ENCODE measurements around the gene ZNF792.

DNA sequence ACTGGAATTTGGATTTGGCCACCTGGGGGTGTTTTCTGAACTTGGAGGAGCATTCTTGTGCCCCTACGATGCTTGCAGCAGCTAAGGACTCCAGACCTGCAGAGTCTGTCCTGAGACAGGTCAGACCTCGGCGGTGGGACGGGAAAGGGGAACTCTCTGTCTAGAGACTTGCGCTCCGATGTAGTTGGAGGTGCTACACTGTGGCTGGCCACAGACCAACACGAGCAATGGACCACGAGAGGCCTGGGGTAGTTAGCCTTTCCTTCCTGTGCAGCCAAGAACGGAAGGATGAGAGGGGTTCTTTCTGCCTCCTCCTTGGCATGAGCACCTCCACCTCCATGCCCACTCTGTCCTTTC, 30.2 kb upstream of the ZNF792 start:
- no peak for TF ChIP-seq RAD21 (IDR thresholded peaks at IDR 0.05; ENCODE audit: low read depth)
- TF ChIP-seq NFIC (IDR thresholded peaks at IDR 0.05), result no peak
- TF ChIP-seq TEAD4 (IDR thresholded peaks at IDR 0.05), result no peak
- no peak for TF ChIP-seq CREB1 (IDR thresholded peaks at IDR 0.05; ENCODE audit: low read depth)
- TF ChIP-seq YY1 (IDR thresholded peaks at IDR 0.05; ENCODE audit: low read depth), result no peak
- TF ChIP-seq EGR1 (IDR thresholded peaks at IDR 0.05), result no peak
- TF ChIP-seq, protein P1, sequence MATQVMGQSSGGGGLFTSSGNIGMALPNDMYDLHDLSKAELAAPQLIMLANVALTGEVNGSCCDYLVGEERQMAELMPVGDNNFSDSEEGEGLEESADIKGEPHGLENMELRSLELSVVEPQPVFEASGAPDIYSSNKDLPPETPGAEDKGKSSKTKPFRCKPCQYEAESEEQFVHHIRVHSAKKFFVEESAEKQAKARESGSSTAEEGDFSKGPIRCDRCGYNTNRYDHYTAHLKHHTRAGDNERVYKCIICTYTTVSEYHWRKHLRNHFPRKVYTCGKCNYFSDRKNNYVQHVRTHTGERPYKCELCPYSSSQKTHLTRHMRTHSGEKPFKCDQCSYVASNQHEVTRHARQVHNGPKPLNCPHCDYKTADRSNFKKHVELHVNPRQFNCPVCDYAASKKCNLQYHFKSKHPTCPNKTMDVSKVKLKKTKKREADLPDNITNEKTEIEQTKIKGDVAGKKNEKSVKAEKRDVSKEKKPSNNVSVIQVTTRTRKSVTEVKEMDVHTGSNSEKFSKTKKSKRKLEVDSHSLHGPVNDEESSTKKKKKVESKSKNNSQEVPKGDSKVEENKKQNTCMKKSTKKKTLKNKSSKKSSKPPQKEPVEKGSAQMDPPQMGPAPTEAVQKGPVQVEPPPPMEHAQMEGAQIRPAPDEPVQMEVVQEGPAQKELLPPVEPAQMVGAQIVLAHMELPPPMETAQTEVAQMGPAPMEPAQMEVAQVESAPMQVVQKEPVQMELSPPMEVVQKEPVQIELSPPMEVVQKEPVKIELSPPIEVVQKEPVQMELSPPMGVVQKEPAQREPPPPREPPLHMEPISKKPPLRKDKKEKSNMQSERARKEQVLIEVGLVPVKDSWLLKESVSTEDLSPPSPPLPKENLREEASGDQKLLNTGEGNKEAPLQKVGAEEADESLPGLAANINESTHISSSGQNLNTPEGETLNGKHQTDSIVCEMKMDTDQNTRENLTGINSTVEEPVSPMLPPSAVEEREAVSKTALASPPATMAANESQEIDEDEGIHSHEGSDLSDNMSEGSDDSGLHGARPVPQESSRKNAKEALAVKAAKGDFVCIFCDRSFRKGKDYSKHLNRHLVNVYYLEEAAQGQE (IDR thresholded peaks at IDR 0.05; ENCODE audit: low read depth), result no peak
- TF ChIP-seq EP300 (IDR thresholded peaks at IDR 0.05; ENCODE audit: borderline replicate concordance), result no peak
- no peak for TF ChIP-seq ZBTB7A (IDR thresholded peaks at IDR 0.05; ENCODE audit: low read depth)
- no peak for TF ChIP-seq FOXM1 (IDR thresholded peaks at IDR 0.05; ENCODE audit: borderline replicate concordance, low read depth)
